B cell (primary cell): ENCODE measurements around the gene CLECL1. TPM values are rescaled to one million over a fixed set of nuclear protein-coding genes. Genes with fewer than 3 reads are reported as not detected.
A peak's percentile ranks its signal among the peaks of the same experiment; 100 is the strongest.

Experiments used
- ATAC-seq: fragments of 200-7000 bp; cut with Tn5 transposase; one replicate; pipeline ENCODE4 v1.10.0; 2021; ENCODE audit warnings: low read depth, mild to moderate bottlenecking, moderate number of reproducible peaks, moderate library complexity
- CTCF ChIA-PET: fragments of 350-600 bp; sonication (Branson Sonifier 250); formaldehyde crosslinking; loops from one replicate; lab custom pipeline; 2021; ENCODE audit warnings: antibody characterized with exemption, inconsistent platforms; lab: Charles Lee
- POLR2A ChIA-PET: fragments of 350-600 bp; sonication (Branson Sonifier 250); formaldehyde crosslinking; loops from one replicate; lab custom pipeline; 2021; ENCODE audit warnings: antibody characterized with exemption; lab: Charles Lee
- DNase-seq: peaks from one replicate; pipeline ENCODE4 v3.0.0; 2013
- H2AFZ ChIP-seq: 2 replicates; pipeline ENCODE4 v1.6.1; 2012; ENCODE audit warnings: mild to moderate bottlenecking, low read depth, low read length; ENCODE audit not compliant: insufficient read depth, poor library complexity, severe bottlenecking
- H3K27ac ChIP-seq, 2 donors: 1 replicate in 1 of 2; 2 replicates in 1 of 2; pipeline ENCODE4 v1.5.1; 2012 to 2013; ENCODE audit warnings: low read length in 2 of 2, mild to moderate bottlenecking in 2 of 2, moderate library complexity in 1 of 2
- H3K27me3 ChIP-seq, 4 experiments: fragments of 200-600 bp in 1 of 4; sonication (generic) in 1 of 4; replicated peaks in 1 of 4; 1 replicate in 2 of 4; 2 replicates in 2 of 4; pipeline versions ENCODE4 v1.6.1 to v1.7.0; 2013 to 2016; ENCODE audit warnings: low read length in 3 of 4, mild to moderate bottlenecking in 2 of 4, mixed read lengths in 1 of 4, moderate library complexity in 1 of 4; ENCODE audit not compliant: insufficient read depth in 4 of 4, control insufficient read depth in 3 of 4; ENCODE audit errors: control extremely low read depth in 1 of 4
- H3K36me3 ChIP-seq, 2 experiments: replicated peaks in 1 of 2; 1 replicate in 1 of 2; 2 replicates in 1 of 2; pipeline versions ENCODE4 v1.6.1 to v1.7.1; 2013; ENCODE audit warnings: low read length in 1 of 2; ENCODE audit not compliant: insufficient read depth in 2 of 2, control insufficient read depth in 1 of 2; ENCODE audit errors: control extremely low read depth in 1 of 2, extremely low read depth in 1 of 2
- H3K4me1 ChIP-seq, 2 donors: fragments of 200-600 bp in 1 of 2; sonication (generic) in 1 of 2; 1 replicate in 1 of 2; 2 replicates in 1 of 2; pipeline versions ENCODE4 v1.5.1 to v1.6.1; 2013 to 2017; ENCODE audit warnings: low read length in 2 of 2; ENCODE audit not compliant: control insufficient read depth in 2 of 2, insufficient read depth in 2 of 2
- H3K4me2 ChIP-seq: replicated peaks from 2 replicates; pipeline ENCODE3; 2012; ENCODE audit warnings: mild to moderate bottlenecking, low read depth, low read length; ENCODE audit not compliant: poor library complexity, severe bottlenecking
- H3K4me3 ChIP-seq, 5 experiments: fragments of 200-600 bp in 1 of 5; sonication (generic) in 1 of 5; 1 replicate in 3 of 5; 2 replicates in 2 of 5; pipeline versions ENCODE4 v1.5.1 to v1.7.0; 2011 to 2016; ENCODE audit warnings: low read length in 4 of 5, mild to moderate bottlenecking in 4 of 5, low read depth in 2 of 5, control low read depth in 1 of 5, moderate library complexity in 1 of 5; ENCODE audit not compliant: insufficient read depth in 1 of 5; ENCODE audit errors: control extremely low read depth in 1 of 5, extremely low read depth in 1 of 5
- H3K79me2 ChIP-seq: fragments of 200-600 bp; sonication (generic); one replicate; pipeline ENCODE4 v1.6.0; 2016; ENCODE audit warnings: low read length; ENCODE audit not compliant: control insufficient read depth, insufficient read depth
- H3K9ac ChIP-seq: fragments of 200-600 bp; sonication (generic); 2 replicates; pipeline ENCODE4 v1.6.1; 2017; ENCODE audit warnings: mild to moderate bottlenecking, low read length, moderate library complexity
- H3K9me3 ChIP-seq, 3 donors: one replicate each; pipeline versions ENCODE4 v1.6.1 to v1.7.1; 2013; ENCODE audit warnings: low read length in 2 of 3; ENCODE audit not compliant: control insufficient read depth in 2 of 3, insufficient read depth in 1 of 3; ENCODE audit errors: control extremely low read depth in 1 of 3
- H4K20me1 ChIP-seq: 2 replicates; pipeline ENCODE4 v1.6.0; 2012; ENCODE audit warnings: mild to moderate bottlenecking, low read length; ENCODE audit not compliant: insufficient read depth, control insufficient read depth, poor library complexity, severe bottlenecking
- H3K27ac Mint-ChIP-seq: one replicate; pipeline ENCODE4 v1.8.0; 2021; ENCODE audit warnings: mixed read lengths
- H3K27me3 Mint-ChIP-seq: one replicate; pipeline ENCODE4 v1.8.0; 2021; ENCODE audit warnings: mixed read lengths
- H3K4me1 Mint-ChIP-seq: one replicate; pipeline ENCODE4 v1.8.0; 2021; ENCODE audit warnings: mixed read lengths
- H3K4me3 Mint-ChIP-seq: one replicate; pipeline ENCODE4 v1.8.0; 2021; ENCODE audit warnings: mixed read lengths
- H3K9me3 Mint-ChIP-seq: one replicate; pipeline ENCODE4 v1.8.0; 2022; ENCODE audit warnings: mixed read lengths; ENCODE audit not compliant: insufficient read depth
- EZH2 ChIP-seq: IDR thresholded peaks from 2 replicates; pipeline ENCODE4 v1.6.1; 2012; ENCODE audit warnings: borderline replicate concordance, low read depth, mild to moderate bottlenecking, moderate library complexity, low read length; ENCODE audit not compliant: insufficient read depth, poor library complexity, severe bottlenecking
- WGBS: methylation state at CpG from one replicate; pipeline ENCODE4 v1.1.5; 2013; ENCODE audit warnings: missing lambda C conversion rate; ENCODE audit not compliant: insufficient coverage; 5-methylcytosine and 5-hydroxymethylcytosine counted together
- intact Hi-C: fragments of 100-400 bp; cut with micrococcal nuclease; formaldehyde crosslinking; loops from one replicate; pipeline ENCODE4 v1.10.0; 2022
- polyA plus RNA-seq: library from polyadenylated mRNA; depleted of rRNA; stranded (reverse); fragments of >200 nt; gene quantifications from 2 replicates; pipeline ENCODE4 v1.2.3, GENCODE V29; 2012
- total RNA-seq, 2 donors: library from RNA; stranded (reverse); fragments of 120-200 nt in 1 of 2; gene quantifications; 1 replicate in 1 of 2; 2 replicates in 1 of 2; pipeline versions ENCODE4 v1.2.3 to v1.2.4, GENCODE V29; 2013 to 2022
- TF ChIP-seq, protein P1 (sequence below): fragments of 200-600 bp; IDR thresholded peaks from one replicate; pipeline ENCODE4 v1.8.0; 2022; ENCODE audit warnings: antibody characterized with exemption, mild to moderate bottlenecking

CLECL1 gene
- total and polyA plus RNA-seq, 2 donors (not counting 1 experiment from before 2014, with no cell fraction given): 30.7 to 51.4 TPM

DNA sequence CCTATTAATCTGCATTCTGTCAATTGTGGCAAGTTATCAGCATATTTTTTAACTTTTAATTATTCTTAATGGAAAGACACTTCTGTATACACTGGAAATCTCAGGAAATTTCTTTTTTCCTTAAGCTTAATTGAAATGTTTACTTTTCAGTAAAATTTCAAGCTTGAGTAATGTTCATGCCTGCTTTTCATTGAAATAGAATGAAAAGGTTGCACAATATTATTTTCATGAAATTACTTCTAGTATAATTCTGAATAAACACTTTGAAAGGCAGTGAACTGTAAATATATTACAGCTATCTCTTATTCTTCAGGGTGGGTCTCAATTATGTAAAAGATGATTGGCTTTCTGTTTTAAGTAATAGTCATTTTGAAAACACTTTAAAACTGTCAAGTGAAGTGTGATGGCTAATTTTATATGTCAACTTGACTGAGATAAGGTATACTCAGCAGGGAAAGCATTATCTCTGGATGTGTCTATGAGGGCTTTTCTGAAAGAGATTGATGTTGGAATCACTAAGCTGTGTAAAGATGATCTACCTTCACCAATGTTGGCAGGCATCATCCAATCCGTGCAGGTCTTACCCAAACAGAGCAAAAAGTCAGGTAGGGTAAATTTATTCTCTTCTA is 33.5 kb downstream of the CLECL1 start:
- intact Hi-C loops: loop anchor here (2.0 kb wide), 1 partner anchor 13 kb away; no protein-coding TSS in a partner anchor
- no peaks in the 10 kb centered on the region for H3K27me3 ChIP-seq
- ATAC-seq (no peak), DNase-seq (no peak)
- POLR2A ChIA-PET: interaction anchor here (0.6 to 1.6 kb wide), 4 partner anchors 30 to 1770 kb away, joined by 3 to 7 read pairs (median 4); partner anchors contain the start of gene CLEC2D
- H3K9me3 ChIP-seq: peaks cover 0 to 1% (median under 1%) of the 10 kb centered on the region in 3 donors
- peaks cover 38 to 42% of the 10 kb centered on the region in 2 donors for H3K4me1 ChIP-seq
- no CpG with 5 or more reads among the region's 1 CpG for WGBS
- H3K79me2 ChIP-seq: peaks cover 2% of the 10 kb centered on the region
- no peak for TF ChIP-seq EZH2
- TF ChIP-seq, protein P1, sequence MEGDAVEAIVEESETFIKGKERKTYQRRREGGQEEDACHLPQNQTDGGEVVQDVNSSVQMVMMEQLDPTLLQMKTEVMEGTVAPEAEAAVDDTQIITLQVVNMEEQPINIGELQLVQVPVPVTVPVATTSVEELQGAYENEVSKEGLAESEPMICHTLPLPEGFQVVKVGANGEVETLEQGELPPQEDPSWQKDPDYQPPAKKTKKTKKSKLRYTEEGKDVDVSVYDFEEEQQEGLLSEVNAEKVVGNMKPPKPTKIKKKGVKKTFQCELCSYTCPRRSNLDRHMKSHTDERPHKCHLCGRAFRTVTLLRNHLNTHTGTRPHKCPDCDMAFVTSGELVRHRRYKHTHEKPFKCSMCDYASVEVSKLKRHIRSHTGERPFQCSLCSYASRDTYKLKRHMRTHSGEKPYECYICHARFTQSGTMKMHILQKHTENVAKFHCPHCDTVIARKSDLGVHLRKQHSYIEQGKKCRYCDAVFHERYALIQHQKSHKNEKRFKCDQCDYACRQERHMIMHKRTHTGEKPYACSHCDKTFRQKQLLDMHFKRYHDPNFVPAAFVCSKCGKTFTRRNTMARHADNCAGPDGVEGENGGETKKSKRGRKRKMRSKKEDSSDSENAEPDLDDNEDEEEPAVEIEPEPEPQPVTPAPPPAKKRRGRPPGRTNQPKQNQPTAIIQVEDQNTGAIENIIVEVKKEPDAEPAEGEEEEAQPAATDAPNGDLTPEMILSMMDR: no peak
- CTCF ChIA-PET: interaction anchor here (0.8 to 3.9 kb wide), 13 partner anchors 9 to 65 kb away, joined by 3 to 25 read pairs (median 5); no protein-coding TSS in a partner anchor
- peak overlapping the region; percentile 70 for H3K27ac Mint-ChIP-seq
- H3K36me3 ChIP-seq: peaks cover 9 to 18% of the 10 kb centered on the region in 2 experiments
- H4K20me1 ChIP-seq: no peaks in the 10 kb centered on the region
- no peak overlapping the region for H3K4me2 ChIP-seq
- peaks cover 70% of the 10 kb centered on the region for H3K4me1 Mint-ChIP-seq
- no peaks in the 10 kb centered on the region for H3K27me3 Mint-ChIP-seq
- H3K4me3 Mint-ChIP-seq: no peak overlapping the region
- H3K9me3 Mint-ChIP-seq: peaks cover 7% of the 10 kb centered on the region
- no peak overlapping the region for H2AFZ ChIP-seq
- H3K9ac ChIP-seq: no peak overlapping the region
- peak overlapping the region in 1 of 2 donors; percentile 71 for H3K27ac ChIP-seq
- no peak overlapping the region for H3K4me3 ChIP-seq

DNA sequence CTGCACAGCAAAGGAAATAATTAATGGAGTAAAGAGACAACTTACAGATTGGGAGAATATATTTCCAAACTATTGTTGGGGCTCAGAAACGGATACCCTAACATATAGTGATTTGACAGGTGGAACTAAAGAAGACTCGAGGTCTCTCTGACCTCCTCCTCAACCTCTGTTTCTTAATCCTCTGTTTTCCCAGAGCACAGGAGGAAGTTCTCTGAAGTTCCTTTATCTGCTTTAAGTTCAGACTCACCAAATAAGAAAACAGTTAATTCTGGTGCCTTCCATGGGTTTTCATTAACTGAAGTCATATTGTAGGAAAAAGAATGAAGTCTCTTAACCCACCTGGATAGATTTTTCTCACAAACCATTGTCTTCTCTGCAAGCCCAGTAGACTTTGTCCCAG is 34.2 kb downstream of the CLECL1 start:
- Mint-ChIP-seq H3K4me3 (no peak overlapping the region), H3K27me3 (no peaks in the 10 kb centered on the region), H3K27ac (peak overlapping the region; percentile 70), H3K4me1 (peaks cover 70% of the 10 kb centered on the region), H3K9me3 (peaks cover 7% of the 10 kb centered on the region)
- no CpG with 5 or more reads among the region's 2 CpGs for WGBS
- Histone ChIP-seq H3K27me3 (no peaks in the 10 kb centered on the region), H3K27ac (peak overlapping the region in 1 of 2 donors; percentile 71), H4K20me1 (no peaks in the 10 kb centered on the region), H3K9ac (no peak overlapping the region), H3K79me2 (no peaks in the 10 kb centered on the region), H3K4me3 (no peak overlapping the region), H2AFZ (no peak overlapping the region), H3K4me2 (no peak overlapping the region), H3K9me3 (peaks cover 0 to 1% (median 0%) of the 10 kb centered on the region in 3 donors), H3K36me3 (peaks cover 11 to 25% of the 10 kb centered on the region in 2 experiments), H3K4me1 (peaks cover 38 to 42% of the 10 kb centered on the region in 2 donors)
- CTCF ChIA-PET: interaction anchor here (0.8 to 3.9 kb wide), 10 partner anchors 9 to 65 kb away, joined by 3 to 25 read pairs (median 6); no protein-coding TSS in a partner anchor
- ATAC-seq (no peak), DNase-seq (no peak)
- intact Hi-C loops: loop anchor here (2.0 kb wide), 1 partner anchor 14 kb away; no protein-coding TSS in a partner anchor
- TF ChIP-seq, protein P1: no peak
- no peak for TF ChIP-seq EZH2
- POLR2A ChIA-PET: interaction anchor here (0.6 kb wide), 1 partner anchor 1769 kb away, joined by 4 read pairs; no protein-coding TSS in a partner anchor
